ENCODE results near the gene RACGAP1.

RACGAP1 gene

GRCh38 chr12:49967042-49967776 is 58.1 kb downstream of the RACGAP1 start:
- DNase-seq = peak; percentile 21

- DNase-seq = no peak
Observed at GRCh38 chr12:49966511-49967041, 58.7 kb downstream of the RACGAP1 start.

DNA sequence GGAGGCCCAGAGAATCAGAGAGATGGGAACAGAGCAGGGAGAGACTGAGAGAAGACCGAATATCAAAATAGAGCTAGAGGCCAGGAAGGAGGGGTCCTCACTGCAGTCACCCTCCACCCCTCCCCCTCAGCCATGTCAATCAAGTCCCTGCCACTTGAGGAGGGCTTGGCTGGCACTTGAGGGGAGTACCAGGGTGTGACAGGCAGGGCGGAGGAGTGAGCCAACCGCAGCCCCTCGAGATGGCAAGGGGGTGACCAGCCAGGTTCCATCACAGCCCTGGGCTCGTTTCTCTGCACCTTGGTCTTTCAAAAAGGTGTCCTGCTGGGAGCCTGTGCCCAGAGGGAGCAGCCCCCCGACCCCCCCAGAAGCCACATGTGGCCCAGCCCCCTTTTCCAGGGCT is 59.5 kb downstream of the RACGAP1 start:
- DNase-seq = no peak

DNA sequence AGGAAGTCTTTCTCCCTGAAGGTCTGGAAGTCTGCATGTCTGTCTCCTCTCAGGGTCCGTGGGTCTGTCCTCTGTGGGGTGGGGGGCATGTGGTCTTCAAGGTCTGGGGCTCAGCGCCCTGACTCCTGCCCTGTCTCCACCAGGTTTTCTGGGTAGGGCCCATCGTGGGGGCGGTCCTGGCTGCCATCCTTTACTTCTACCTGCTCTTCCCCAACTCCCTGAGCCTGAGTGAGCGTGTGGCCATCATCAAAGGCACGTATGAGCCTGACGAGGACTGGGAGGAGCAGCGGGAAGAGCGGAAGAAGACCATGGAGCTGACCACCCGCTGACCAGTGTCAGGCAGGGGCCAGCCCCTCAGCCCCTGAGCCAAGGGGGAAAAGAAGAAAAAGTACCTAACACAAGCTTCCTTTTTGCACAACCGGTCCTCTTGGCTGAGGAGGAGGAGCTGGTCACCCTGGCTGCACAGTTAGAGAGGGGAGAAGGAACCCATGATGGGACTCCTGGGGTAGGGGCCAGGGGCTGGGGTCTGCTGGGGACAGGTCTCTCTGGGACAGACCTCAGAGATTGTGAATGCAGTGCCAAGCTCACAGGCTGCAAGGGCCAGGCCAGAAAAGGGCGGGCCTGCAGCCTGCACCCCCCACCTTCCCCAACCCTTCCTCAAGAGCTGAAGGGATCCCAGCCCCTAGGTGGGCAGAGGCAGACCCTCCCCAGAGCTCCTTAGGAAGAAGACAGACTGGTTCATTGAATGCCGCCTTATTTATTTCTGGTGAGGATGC is 60.3 kb downstream of the RACGAP1 start:
- no peak for DNase-seq

- no peak for DNase-seq
Observed at GRCh38 chr12:49963976-49964815, 61.1 kb downstream of the RACGAP1 start.

- DNase-seq = no peak
Observed at GRCh38 chr12:49962861-49963765, 62.2 kb downstream of the RACGAP1 start.

- no peak for DNase-seq
Observed at GRCh38 chr12:49961993-49962764, 63.1 kb downstream of the RACGAP1 start.

DNA sequence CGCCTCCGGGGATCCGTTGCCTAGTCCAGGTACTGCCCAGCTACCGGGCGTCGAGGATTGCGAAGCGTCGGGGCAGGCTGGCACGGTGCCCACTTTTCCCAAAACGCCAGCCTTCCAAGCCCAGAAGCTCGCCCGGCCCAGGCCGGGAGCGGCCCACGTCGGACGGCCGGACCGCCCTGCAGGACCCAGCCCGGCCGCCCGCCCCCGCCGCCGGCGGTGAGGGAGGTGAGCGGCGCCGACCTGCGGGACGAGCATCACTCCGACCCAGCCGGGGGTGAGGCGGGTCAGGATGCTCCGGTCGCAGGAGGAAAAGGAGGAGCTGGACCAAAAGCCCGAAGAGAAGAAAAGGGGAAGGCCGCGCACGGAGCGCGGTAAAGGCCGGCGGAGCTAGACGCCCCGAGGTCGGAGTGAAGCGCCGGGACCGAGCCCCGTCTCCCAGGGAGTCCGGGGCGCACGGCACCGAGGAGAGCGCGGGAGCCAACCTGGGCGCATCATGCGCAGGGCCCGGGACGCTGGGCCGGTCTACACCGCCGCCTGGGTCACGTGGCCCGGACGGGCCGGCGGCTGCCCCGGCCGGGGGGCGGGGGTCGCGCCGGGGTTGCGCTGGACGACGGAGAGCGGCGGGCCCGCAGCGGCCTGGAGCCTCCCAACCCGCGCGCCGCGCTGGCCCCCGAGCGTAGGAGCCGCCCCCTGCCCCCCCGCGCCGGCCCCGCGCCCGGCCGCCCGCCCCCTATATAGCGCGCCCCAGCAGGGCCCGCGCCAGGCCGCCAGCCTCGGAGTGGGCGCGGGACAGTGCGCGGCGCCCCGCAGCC is 64.0 kb downstream of the RACGAP1 start, which contains the start of gene AQP5:
Gene AQP5 (plus strand): TSS at position 762 of the 812 bp plus-strand sequence. CDS start 146 bp downstream, outside the sequence.
- DNase-seq = no peak

DNA sequence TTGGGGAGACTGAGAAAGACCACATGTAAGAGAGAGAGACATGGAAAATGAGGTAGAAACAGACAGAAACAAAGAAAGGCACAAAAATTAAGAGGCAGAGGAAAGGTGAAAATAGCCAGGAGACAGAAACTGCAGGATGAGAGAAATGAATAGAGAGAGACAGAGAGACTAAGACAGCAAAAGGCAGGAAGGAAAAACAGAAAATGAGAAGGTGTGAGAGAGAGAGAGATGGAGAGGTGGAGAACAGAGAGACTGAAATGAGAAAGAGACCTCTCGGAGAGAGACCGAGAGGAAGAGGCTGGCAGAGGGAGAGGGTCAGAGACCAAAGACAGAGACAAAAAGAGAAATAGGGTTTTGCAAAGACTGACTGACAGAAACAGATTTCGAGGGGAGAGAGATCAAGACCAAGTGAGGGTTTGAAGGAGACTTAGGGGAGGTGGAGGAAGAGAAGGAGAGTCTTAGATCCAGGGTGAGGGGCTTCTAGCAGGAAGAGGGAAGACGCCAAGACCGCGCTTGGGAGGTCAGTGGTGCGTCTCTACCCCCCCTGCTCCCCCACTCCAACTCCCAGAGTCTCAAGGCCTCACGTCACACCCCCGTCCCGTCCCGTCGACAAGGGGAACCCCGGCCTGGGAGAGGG is 64.7 kb downstream of the RACGAP1 start:
- no peak for DNase-seq

DNA sequence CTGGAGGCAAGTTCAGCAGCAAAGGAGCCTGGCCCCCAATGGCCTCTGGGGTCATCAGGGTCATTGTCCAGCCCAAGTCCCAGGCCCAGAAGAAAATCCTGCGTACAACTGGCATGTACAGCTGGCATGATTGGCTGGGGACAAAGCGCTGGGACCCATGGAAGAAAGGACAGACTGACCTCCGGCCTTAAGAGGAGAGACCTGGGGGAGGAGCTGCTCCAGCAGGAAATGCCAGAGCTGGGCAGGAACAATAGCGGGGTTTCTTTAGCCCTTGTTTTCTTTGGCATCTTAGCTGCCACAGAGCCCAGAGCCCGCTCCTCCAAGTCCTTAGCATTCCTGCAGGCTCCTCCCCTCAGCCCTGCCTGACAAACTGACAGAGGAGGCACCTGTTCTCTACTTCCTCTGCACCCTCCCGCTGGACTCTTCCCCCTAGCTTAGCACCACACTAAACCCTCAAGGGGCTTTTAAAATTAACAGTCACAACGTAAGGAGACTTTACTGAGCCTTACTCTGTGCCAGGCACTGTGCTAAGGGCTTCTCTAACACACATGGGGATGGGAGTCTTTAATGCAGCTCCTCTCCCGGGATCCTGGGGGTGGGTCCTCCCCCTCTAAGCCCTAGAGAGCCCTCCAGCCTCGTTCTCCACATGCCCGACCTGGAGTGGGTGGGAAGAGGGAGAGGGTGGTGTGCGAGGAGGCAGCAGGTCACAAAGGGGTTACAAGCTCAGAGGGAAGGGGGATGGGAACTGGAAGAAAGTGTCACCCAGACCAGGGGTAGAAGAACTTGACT is 65.4 kb downstream of the RACGAP1 start:
- no peak for DNase-seq

DNA sequence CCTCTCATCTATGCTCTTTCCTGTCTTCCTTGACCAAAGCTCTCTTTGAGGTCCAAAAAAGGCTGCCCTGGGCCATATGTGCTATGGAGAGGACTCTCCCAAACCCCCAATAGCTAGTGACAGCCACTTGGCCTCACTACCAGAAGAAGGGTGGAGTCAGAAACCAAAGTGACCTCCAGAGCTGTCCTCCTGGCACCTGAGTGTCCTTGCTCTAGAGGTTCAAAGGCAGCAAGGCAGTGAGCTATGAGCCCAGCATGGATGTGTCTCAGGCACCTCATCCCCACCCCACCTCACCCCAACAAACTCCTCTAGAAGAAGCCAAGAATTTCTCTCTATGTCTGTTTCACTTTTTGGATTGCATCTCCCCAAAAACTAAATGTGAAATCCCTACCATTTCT is 67.7 kb downstream of the RACGAP1 start:
- DNase-seq = no peak

DNA sequence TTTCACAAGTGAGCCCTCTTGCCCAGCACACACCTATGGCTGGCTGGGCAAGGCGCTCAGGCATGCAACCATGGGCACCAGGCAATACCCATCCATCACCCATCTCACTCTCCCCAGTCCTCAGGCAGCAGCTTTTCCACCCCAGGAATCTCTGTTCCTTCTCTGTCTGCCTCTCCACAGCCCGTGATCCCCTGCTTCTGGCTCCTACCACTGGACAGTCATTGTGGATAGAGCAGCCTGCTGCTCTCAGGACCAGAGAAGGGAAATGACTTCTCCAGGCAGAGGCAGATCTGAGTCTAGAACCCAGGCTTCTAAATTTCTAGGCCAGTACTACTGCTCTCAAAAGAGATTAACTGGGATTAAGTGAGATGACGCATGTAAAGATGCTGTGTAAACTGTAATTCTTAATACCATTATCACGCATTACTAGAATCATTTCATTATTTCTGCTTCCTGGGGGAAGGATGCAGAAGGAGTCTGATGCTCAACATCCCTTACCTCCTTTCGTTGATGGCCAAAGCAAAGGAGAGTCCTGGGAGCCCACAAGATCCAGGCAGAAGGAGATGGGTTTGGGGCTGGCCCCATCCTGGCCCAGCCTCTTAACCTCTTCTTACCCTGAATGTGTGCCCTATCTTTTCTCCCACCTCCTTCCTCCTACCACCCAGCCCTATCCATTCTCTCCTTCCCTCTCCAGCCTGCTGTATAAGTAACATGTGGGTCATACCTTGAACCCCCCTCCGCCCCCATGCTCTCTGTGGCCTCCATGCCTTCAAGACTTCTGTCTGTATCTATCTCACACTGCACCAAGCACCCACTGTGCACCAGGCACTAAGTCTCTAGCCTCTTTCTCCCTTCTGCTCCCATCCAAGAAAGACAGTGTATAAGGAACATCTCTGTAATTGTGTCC is 68.4 kb downstream of the RACGAP1 start:
- DNase-seq = no peak

- no peak for DNase-seq
Observed at GRCh38 chr12:49955899-49956662, 69.2 kb downstream of the RACGAP1 start.

DNA sequence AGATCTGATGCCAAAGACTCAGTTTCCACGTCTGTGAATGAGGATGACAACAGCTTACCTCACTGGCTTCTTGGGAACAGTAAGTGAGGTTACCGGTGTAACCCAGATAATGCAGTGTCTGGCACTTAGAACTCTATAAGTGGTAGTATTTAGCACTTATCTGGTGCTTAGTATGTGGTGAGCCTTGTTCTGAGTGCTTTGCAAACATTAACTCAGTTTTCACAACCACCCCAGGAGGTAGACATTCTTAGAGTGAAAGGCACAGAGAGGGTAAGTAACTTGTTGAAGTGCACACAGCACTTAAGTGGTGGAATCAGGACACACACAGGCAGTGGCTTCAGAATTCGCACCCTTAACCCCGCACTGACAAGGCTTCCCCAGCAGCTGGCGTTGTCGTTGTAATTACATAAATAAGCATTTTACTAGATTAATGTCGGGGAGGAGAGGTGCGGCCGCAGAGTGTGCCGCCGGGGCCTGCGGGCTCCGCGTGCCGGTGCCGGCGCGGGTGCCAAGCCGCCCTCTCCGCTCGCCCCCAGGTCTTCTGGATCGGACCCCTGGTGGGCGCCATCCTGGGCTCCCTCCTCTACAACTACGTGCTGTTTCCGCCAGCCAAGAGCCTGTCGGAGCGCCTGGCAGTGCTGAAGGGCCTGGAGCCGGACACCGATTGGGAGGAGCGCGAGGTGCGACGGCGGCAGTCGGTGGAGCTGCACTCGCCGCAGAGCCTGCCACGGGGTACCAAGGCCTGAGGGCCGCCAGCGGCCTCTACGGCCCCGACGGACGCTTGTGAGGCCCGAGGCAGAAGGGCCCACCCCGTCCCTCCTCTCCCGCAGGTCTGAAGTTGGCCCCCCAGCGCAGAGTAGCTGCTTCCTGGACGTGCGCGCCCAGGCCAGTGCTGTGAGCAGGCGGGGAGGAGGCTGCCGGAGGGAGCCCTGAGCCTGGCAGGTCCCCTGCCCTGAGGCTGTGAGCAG is 70.1 kb downstream of the RACGAP1 start:
- DNase-seq = no peak

GRCh38 chr12:49953961-49954846 is 71.1 kb downstream of the RACGAP1 start:
- no peak for DNase-seq
